Endodermal cell (in vitro differentiated cells): ENCODE data around the gene MTMR12. TPM values are rescaled to one million over a fixed set of nuclear protein-coding genes. Genes with fewer than 3 reads are reported as not detected.

Source experiments
- DNase-seq: peaks from one replicate; pipeline ENCODE4 v3.0.0-alpha.2; 2017
- H3K27ac ChIP-seq: 2 replicates; pipeline ENCODE4 v1.5.1; 2013; ENCODE audit warnings: mild to moderate bottlenecking, low read depth, low read length, moderate library complexity
- H3K27me3 ChIP-seq: 2 replicates; pipeline ENCODE4 v1.6.1; 2013; ENCODE audit warnings: mild to moderate bottlenecking, low read length, moderate library complexity; ENCODE audit not compliant: insufficient read depth, control insufficient read depth, poor library complexity, severe bottlenecking
- H3K36me3 ChIP-seq: 2 replicates; pipeline ENCODE4 v1.7.0; 2013; ENCODE audit warnings: mild to moderate bottlenecking, low read length, moderate library complexity; ENCODE audit not compliant: control insufficient read depth, insufficient read depth
- H3K4me1 ChIP-seq: one replicate; pipeline ENCODE4 v1.7.0; 2013; ENCODE audit warnings: low read length; ENCODE audit not compliant: control insufficient read depth, insufficient read depth
- H3K4me3 ChIP-seq: 2 replicates; pipeline ENCODE4 v1.5.1; 2013; ENCODE audit warnings: mild to moderate bottlenecking, low read length, moderate library complexity
- H3K9ac ChIP-seq: 2 replicates; pipeline ENCODE4 v1.6.1; 2013; ENCODE audit warnings: mild to moderate bottlenecking, low read length, moderate library complexity; ENCODE audit not compliant: poor library complexity, severe bottlenecking; ENCODE audit errors: extremely low read depth
- H3K9me3 ChIP-seq: 2 replicates; pipeline ENCODE4 v1.6.1; 2013; ENCODE audit warnings: mild to moderate bottlenecking, low read length, moderate library complexity; ENCODE audit not compliant: control insufficient read depth
- H3K27ac Mint-ChIP-seq: 2 replicates; pipeline ENCODE4 v1.8.0; 2020; ENCODE audit warnings: mixed read lengths
- H3K27me3 Mint-ChIP-seq: 2 replicates; pipeline ENCODE4 v1.8.0; 2021; ENCODE audit warnings: mild to moderate bottlenecking, mixed read lengths; ENCODE audit not compliant: insufficient read depth
- H3K36me3 Mint-ChIP-seq: 2 replicates; pipeline ENCODE4 v1.8.0; 2020; ENCODE audit warnings: low read depth, mixed read lengths
- H3K4me1 Mint-ChIP-seq: 2 replicates; pipeline ENCODE4 v1.8.0; 2020; ENCODE audit warnings: mixed read lengths
- H3K4me3 Mint-ChIP-seq: 2 replicates; pipeline ENCODE4 v1.8.0; 2020; ENCODE audit warnings: mild to moderate bottlenecking, moderate library complexity, mixed read lengths
- H3K9me3 Mint-ChIP-seq: 2 replicates; pipeline ENCODE4 v1.8.0; 2020; ENCODE audit warnings: mild to moderate bottlenecking, mixed read lengths
- WGBS, 2 experiments: methylation state at CpG; one replicate each; pipeline versions ENCODE4 v1.1.5 to v1.1.7; 2013; ENCODE audit warnings: missing lambda C conversion rate in 2 of 2, mixed read lengths in 1 of 2; ENCODE audit not compliant: insufficient coverage in 1 of 2, insufficient read length in 1 of 2; 5-methylcytosine and 5-hydroxymethylcytosine counted together
- long read RNA-seq, 4 experiments: library from polyadenylated mRNA in 2 of 4; library from RNA in 1 of 4; library from capped mRNA in 1 of 4; stranded (forward) in 3 of 4; unstranded in 1 of 4; transcript quantifications; one replicate each; pipeline ENCODE4 v2.0.0, GENCODE V29; 2020 to 2021; ENCODE audit warnings: inconsistent platforms in 1 of 4
- polyA plus RNA-seq, 2 experiments: library from polyadenylated mRNA; stranded (reverse); fragments of 50-300 nt; gene quantifications; one replicate each; pipeline ENCODE4 v1.2.3, GENCODE V29; 2013
- total RNA-seq, 2 donors: library from RNA; stranded (reverse); fragmentation: NEBNext Ultra II Directional in 1 of 2; extraction: Animal tissue kit (Norgen Biotek cat#: 25700) in 1 of 2; gene quantifications; 2 replicates in 1 of 2; 3 replicates in 1 of 2; pipeline ENCODE4 v1.2.1, GENCODE V29; 2021
- TF ChIP-seq, protein P1 (sequence below): fragments of 200-600 bp; sonication (generic); conservative IDR thresholded peaks from 2 replicates; pipeline ENCODE4 v1.5.0; 2021; ENCODE audit warnings: antibody characterized with exemption, mild to moderate bottlenecking

MTMR12 gene, protein sequence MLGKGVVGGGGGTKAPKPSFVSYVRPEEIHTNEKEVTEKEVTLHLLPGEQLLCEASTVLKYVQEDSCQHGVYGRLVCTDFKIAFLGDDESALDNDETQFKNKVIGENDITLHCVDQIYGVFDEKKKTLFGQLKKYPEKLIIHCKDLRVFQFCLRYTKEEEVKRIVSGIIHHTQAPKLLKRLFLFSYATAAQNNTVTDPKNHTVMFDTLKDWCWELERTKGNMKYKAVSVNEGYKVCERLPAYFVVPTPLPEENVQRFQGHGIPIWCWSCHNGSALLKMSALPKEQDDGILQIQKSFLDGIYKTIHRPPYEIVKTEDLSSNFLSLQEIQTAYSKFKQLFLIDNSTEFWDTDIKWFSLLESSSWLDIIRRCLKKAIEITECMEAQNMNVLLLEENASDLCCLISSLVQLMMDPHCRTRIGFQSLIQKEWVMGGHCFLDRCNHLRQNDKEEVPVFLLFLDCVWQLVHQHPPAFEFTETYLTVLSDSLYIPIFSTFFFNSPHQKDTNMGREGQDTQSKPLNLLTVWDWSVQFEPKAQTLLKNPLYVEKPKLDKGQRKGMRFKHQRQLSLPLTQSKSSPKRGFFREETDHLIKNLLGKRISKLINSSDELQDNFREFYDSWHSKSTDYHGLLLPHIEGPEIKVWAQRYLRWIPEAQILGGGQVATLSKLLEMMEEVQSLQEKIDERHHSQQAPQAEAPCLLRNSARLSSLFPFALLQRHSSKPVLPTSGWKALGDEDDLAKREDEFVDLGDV
- total RNA-seq = 10 to 100 TPM; 32.7 to 33.3 TPM
- 24.2 TPM for polyA plus RNA-seq (2013, experiment 1 of 2)
- polyA plus RNA-seq (2013, experiment 2 of 2) = 22.1 TPM
- long read RNA-seq, experiment 1, full-length matches to known transcripts = 1 of 16 reads
- long read RNA-seq, experiment 1, partial matches to known transcripts = 2 of 16 reads
- long read RNA-seq, experiment 1, other reads (novel, unspliced or antisense) = 13 of 16 reads
- long read RNA-seq, experiment 2, full-length matches to known transcripts = 45 of 79 reads
- long read RNA-seq, experiment 2, partial matches to known transcripts = 3 of 79 reads
- long read RNA-seq, experiment 2, other reads (novel, unspliced or antisense) = 31 of 79 reads
- long read RNA-seq, experiment 3, full-length matches to known transcripts = 22 of 43 reads
- long read RNA-seq, experiment 3, partial matches to known transcripts = 3 of 43 reads
- long read RNA-seq, experiment 3, other reads (novel, unspliced or antisense) = 18 of 43 reads
- long read RNA-seq, experiment 4, partial matches to known transcripts = 0 of 1 reads
- long read RNA-seq, experiment 4, other reads (novel, unspliced or antisense) = 1 of 1 reads

DNA sequence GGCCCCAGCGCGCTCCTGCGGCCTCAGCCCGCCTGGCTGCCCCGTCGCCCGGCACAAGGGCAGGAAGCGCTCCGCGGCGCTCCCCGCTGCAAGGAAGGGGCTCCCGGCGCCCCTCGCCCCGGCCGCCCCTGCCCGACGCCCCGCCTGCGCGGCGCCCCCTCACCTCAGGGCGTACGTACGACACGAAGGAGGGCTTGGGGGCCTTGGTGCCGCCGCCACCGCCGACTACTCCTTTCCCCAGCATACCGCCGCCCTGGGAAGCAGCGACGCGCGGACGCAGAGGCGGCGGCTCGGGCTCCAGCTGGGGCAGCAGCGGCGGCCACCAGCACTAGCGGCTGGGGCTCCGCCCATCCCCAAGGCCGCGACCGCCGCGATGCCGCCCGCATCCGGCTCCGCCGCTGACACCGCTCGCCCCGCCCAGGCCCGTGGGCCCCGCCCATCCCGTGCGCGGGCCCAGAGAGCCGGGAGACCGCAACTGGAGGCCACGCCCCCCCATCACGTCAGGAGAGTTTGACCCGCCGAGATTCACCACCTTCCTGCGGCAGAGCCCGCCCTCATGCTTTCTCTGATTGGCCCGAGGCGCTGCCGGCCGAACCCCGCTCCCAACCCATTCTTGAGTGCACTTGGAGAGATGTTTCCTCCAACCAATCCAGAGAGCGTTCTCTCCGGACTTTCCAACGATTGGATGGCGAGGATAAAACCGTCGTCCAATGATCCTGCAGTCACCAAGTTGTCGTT is at the start of gene MTMR12:
Gene MTMR12, minus strand, starts transcription at position 345 of the 738 bp plus-strand sequence. Its CDS starts 101 bp downstream, at position 244.
- Histone ChIP-seq H3K4me3 (peak within 1 kb of the TSS; percentile 90), H3K9ac (peak within 1 kb of the TSS; percentile 89), H3K4me1 (no peaks in the 10 kb centered on the region), H3K27ac (peak within 1 kb of the TSS; percentile 81), H3K36me3 (peaks cover 4% of the 10 kb centered on the region), H3K9me3 (no peaks in the 10 kb centered on the region), H3K27me3 (no peaks in the 10 kb centered on the region)
- 0% methylated on average over 25 to 83 of the region's 83 CpGs for WGBS, 2 experiments
- H3K4me1 Mint-ChIP-seq = peaks cover 16% of the 10 kb centered on the region
- H3K36me3 Mint-ChIP-seq = peaks cover 18% of the 10 kb centered on the region
- DNase-seq = peak; percentile 100
- H3K27me3 Mint-ChIP-seq = peaks cover 3% of the 10 kb centered on the region
- H3K27ac Mint-ChIP-seq = peak within 1 kb of the TSS; percentile 96
- TF ChIP-seq, protein P1, sequence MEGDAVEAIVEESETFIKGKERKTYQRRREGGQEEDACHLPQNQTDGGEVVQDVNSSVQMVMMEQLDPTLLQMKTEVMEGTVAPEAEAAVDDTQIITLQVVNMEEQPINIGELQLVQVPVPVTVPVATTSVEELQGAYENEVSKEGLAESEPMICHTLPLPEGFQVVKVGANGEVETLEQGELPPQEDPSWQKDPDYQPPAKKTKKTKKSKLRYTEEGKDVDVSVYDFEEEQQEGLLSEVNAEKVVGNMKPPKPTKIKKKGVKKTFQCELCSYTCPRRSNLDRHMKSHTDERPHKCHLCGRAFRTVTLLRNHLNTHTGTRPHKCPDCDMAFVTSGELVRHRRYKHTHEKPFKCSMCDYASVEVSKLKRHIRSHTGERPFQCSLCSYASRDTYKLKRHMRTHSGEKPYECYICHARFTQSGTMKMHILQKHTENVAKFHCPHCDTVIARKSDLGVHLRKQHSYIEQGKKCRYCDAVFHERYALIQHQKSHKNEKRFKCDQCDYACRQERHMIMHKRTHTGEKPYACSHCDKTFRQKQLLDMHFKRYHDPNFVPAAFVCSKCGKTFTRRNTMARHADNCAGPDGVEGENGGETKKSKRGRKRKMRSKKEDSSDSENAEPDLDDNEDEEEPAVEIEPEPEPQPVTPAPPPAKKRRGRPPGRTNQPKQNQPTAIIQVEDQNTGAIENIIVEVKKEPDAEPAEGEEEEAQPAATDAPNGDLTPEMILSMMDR = no peak
- H3K4me3 Mint-ChIP-seq = peak within 1 kb of the TSS; percentile 70
- no peaks in the 10 kb centered on the region for H3K9me3 Mint-ChIP-seq

DNA sequence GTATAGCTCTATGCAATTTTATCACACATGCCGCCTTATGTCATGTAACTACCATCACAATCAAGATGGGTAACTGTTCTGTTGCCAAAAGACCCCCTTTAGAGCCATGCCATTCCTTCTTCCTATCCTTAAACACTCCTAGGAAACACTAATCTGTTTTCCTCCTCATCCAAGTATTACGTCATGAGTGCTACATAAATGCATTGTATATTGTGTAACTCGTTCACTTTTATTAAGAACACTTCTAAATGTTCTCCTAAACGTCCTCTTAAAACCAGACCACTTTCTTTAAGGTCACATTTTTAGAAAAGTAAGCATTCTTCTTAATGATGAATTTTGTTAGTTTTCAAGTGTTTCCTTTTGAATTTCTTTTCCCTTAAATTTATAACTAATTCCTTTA is 49.8 kb upstream of the MTMR12 start:
- no peak for DNase-seq
- H3K9ac ChIP-seq = no peak overlapping the region
- H3K9me3 Mint-ChIP-seq = peaks cover 3% of the 10 kb centered on the region
- no peak overlapping the region for H3K27ac Mint-ChIP-seq
- peaks cover 52% of the 10 kb centered on the region for H3K36me3 Mint-ChIP-seq
- WGBS, 2 experiments = 94 to 100% methylated on average over 1 to 4 of the region's 4 CpGs
- peaks cover 2% of the 10 kb centered on the region for H3K4me1 Mint-ChIP-seq
- H3K36me3 ChIP-seq = peaks cover 86% of the 10 kb centered on the region
- H3K4me3 ChIP-seq = no peak overlapping the region
- H3K27me3 ChIP-seq = no peaks in the 10 kb centered on the region
- no peak overlapping the region for H3K4me3 Mint-ChIP-seq
- no peaks in the 10 kb centered on the region for H3K4me1 ChIP-seq
- no peaks in the 10 kb centered on the region for H3K27me3 Mint-ChIP-seq
- TF ChIP-seq, protein P1 = no peak
- H3K27ac ChIP-seq = no peak overlapping the region
- H3K9me3 ChIP-seq = peaks cover 14% of the 10 kb centered on the region
